Suprapubic skin (tissue), 3 donors: ENCODE results near the gene PANX1.

Experiments used
- CTCF ChIP-seq, 2 donors: fragments of 200-600 bp in 1 of 2; fragments of 450-650 bp in 1 of 2; sonication (generic) in 1 of 2; IDR thresholded peaks; one replicate each; pipeline ENCODE4 v1.5.1; 2016 to 2019; ENCODE audit warnings: antibody characterized with exemption in 2 of 2, mild to moderate bottlenecking in 1 of 2, moderate library complexity in 1 of 2
- EP300 ChIP-seq: sonication (generic); formaldehyde crosslinking; IDR thresholded peaks from one replicate; pipeline ENCODE4 v1.6.1; 2017; ENCODE audit warnings: antibody characterized with exemption

GRCh38 chr11:94196363-94196762 is 67.7 kb downstream of the PANX1 start:
- no peak for TF ChIP-seq CTCF (IDR thresholded peaks at IDR 0.05)
- TF ChIP-seq EP300, result no peak
